Muscle layer of colon (tissue), 2 donors: ENCODE data around the gene SLCO2B1.

Experiments
- H3K27ac ChIP-seq: one replicate; pipeline ENCODE4 v1.7.0; 2013; ENCODE audit warnings: low read depth, mild to moderate bottlenecking, low read length, moderate library complexity
- H3K27me3 ChIP-seq, 2 donors: one replicate each; pipeline ENCODE4 v1.7.0; 2013; ENCODE audit warnings: low read length in 2 of 2, mild to moderate bottlenecking in 2 of 2; ENCODE audit not compliant: insufficient read depth in 2 of 2, control insufficient read depth in 1 of 2
- H3K36me3 ChIP-seq: one replicate; pipeline ENCODE4 v1.7.0; 2013; ENCODE audit warnings: mild to moderate bottlenecking, low read length; ENCODE audit not compliant: insufficient read depth
- H3K4me1 ChIP-seq: one replicate; pipeline ENCODE4 v1.7.0; 2013; ENCODE audit warnings: mild to moderate bottlenecking, low read length; ENCODE audit not compliant: insufficient read depth
- H3K4me3 ChIP-seq, 2 donors: one replicate each; pipeline ENCODE4 v1.7.0; 2013; ENCODE audit warnings: low read length in 2 of 2, low read depth in 1 of 2, mild to moderate bottlenecking in 1 of 2, moderate library complexity in 1 of 2
- H3K9ac ChIP-seq: one replicate; pipeline ENCODE4 v1.7.0; 2013; ENCODE audit warnings: low read length
- H3K9me3 ChIP-seq: one replicate; pipeline ENCODE4 v1.7.0; 2013; ENCODE audit warnings: mild to moderate bottlenecking, low read length
- donor health status: abdominal sarcoma.
- donor health status: Adenocarcinoma of cecum.

The SLCO2B1 gene

GRCh38 chr11:75200051-75200450 is 49.1 kb downstream of the SLCO2B1 start:
- no peaks in the 10 kb centered on the region for H3K27me3 ChIP-seq
- H3K36me3 ChIP-seq, result no peaks in the 10 kb centered on the region
- no peak overlapping the region for H3K4me3 ChIP-seq
- no peaks in the 10 kb centered on the region for H3K9me3 ChIP-seq
- peaks cover 7% of the 10 kb centered on the region for H3K4me1 ChIP-seq
- H3K27ac ChIP-seq, result no peak overlapping the region
- no peak overlapping the region for H3K9ac ChIP-seq

- Histone ChIP-seq H3K4me1 (peaks cover 2% of the 10 kb centered on the region), H3K9ac (no peak overlapping the region), H3K9me3 (no peaks in the 10 kb centered on the region), H3K27me3 (no peaks in the 10 kb centered on the region), H3K36me3 (no peaks in the 10 kb centered on the region), H3K27ac (no peak overlapping the region), H3K4me3 (no peak overlapping the region)
These were observed 49.6 kb downstream of the SLCO2B1 start for GRCh38 chr11:75200531-75200930.

- Histone ChIP-seq H3K27ac (no peak overlapping the region), H3K9ac (no peak overlapping the region), H3K36me3 (no peaks in the 10 kb centered on the region), H3K27me3 (no peaks in the 10 kb centered on the region), H3K9me3 (no peaks in the 10 kb centered on the region), H3K4me3 (no peak overlapping the region), H3K4me1 (no peaks in the 10 kb centered on the region)
These were observed 50.9 kb downstream of the SLCO2B1 start for GRCh38 chr11:75201771-75202170.

- Histone ChIP-seq H3K27ac (no peak overlapping the region), H3K9me3 (no peaks in the 10 kb centered on the region), H3K4me1 (no peaks in the 10 kb centered on the region), H3K4me3 (no peak overlapping the region), H3K36me3 (no peaks in the 10 kb centered on the region), H3K9ac (no peak overlapping the region), H3K27me3 (no peaks in the 10 kb centered on the region)
These were observed 51.3 kb downstream of the SLCO2B1 start for GRCh38 chr11:75202195-75202594.

- H3K4me3 ChIP-seq, result no peak overlapping the region
- H3K36me3 ChIP-seq, result no peaks in the 10 kb centered on the region
- H3K9me3 ChIP-seq, result no peaks in the 10 kb centered on the region
- no peaks in the 10 kb centered on the region for H3K4me1 ChIP-seq
- no peak overlapping the region for H3K27ac ChIP-seq
- no peak overlapping the region for H3K9ac ChIP-seq
- H3K27me3 ChIP-seq, result no peaks in the 10 kb centered on the region
These were observed 52.2 kb downstream of the SLCO2B1 start for GRCh38 chr11:75203138-75203537.

GRCh38 chr11:75203641-75204011 is 52.7 kb downstream of the SLCO2B1 start:
- Histone ChIP-seq H3K36me3 (no peaks in the 10 kb centered on the region), H3K4me3 (no peak overlapping the region), H3K27ac (no peak overlapping the region), H3K9me3 (no peaks in the 10 kb centered on the region), H3K4me1 (no peaks in the 10 kb centered on the region), H3K9ac (no peak overlapping the region), H3K27me3 (no peaks in the 10 kb centered on the region)

GRCh38 chr11:75204012-75204674 is 53.2 kb downstream of the SLCO2B1 start:
- H3K9ac ChIP-seq, result no peak overlapping the region
- no peaks in the 10 kb centered on the region for H3K36me3 ChIP-seq
- no peak overlapping the region for H3K27ac ChIP-seq
- no peaks in the 10 kb centered on the region for H3K4me1 ChIP-seq
- H3K4me3 ChIP-seq, result no peak overlapping the region
- no peaks in the 10 kb centered on the region for H3K9me3 ChIP-seq
- no peaks in the 10 kb centered on the region for H3K27me3 ChIP-seq

- Histone ChIP-seq H3K9me3 (no peaks in the 10 kb centered on the region), H3K27me3 (no peaks in the 10 kb centered on the region), H3K9ac (no peak overlapping the region), H3K27ac (no peak overlapping the region), H3K36me3 (no peaks in the 10 kb centered on the region), H3K4me1 (no peaks in the 10 kb centered on the region), H3K4me3 (no peak overlapping the region)
These were observed 54.0 kb downstream of the SLCO2B1 start for GRCh38 chr11:75204685-75205563.

- H3K4me1 ChIP-seq, result no peaks in the 10 kb centered on the region
- H3K27ac ChIP-seq, result no peak overlapping the region
- no peak overlapping the region for H3K9ac ChIP-seq
- no peaks in the 10 kb centered on the region for H3K36me3 ChIP-seq
- no peaks in the 10 kb centered on the region for H3K9me3 ChIP-seq
- H3K4me3 ChIP-seq, result no peak overlapping the region
- H3K27me3 ChIP-seq, result no peaks in the 10 kb centered on the region
These were observed 54.7 kb downstream of the SLCO2B1 start for GRCh38 chr11:75205564-75206020.

- H3K36me3 ChIP-seq, result no peaks in the 10 kb centered on the region
- no peaks in the 10 kb centered on the region for H3K9me3 ChIP-seq
- H3K4me1 ChIP-seq, result no peaks in the 10 kb centered on the region
- H3K4me3 ChIP-seq, result no peak overlapping the region
- H3K27ac ChIP-seq, result no peak overlapping the region
- H3K27me3 ChIP-seq, result no peaks in the 10 kb centered on the region
- no peak overlapping the region for H3K9ac ChIP-seq
These were observed 57.5 kb downstream of the SLCO2B1 start for GRCh38 chr11:75208446-75208845.

GRCh38 chr11:75212411-75212810 is 61.5 kb downstream of the SLCO2B1 start:
- no peak overlapping the region for H3K9ac ChIP-seq
- H3K9me3 ChIP-seq, result no peaks in the 10 kb centered on the region
- no peak overlapping the region for H3K4me3 ChIP-seq
- no peaks in the 10 kb centered on the region for H3K36me3 ChIP-seq
- H3K4me1 ChIP-seq, result no peaks in the 10 kb centered on the region
- H3K27ac ChIP-seq, result no peak overlapping the region
- no peaks in the 10 kb centered on the region for H3K27me3 ChIP-seq
